DOHH2 (cell line): ENCODE measurements around the gene RNF212.

Experiments used
- CTCF ChIP-seq: fragments of 200-600 bp; sonication (generic); IDR thresholded peaks from one replicate; pipeline ENCODE4 v1.5.1; 2014; ENCODE audit warnings: antibody characterized with exemption, mild to moderate bottlenecking, low read depth, low read length; ENCODE audit not compliant: poor library complexity, severe bottlenecking
- EZH2phosphoT487 ChIP-seq: fragments of 200-600 bp; sonication (generic); IDR thresholded peaks from 2 replicates; pipeline ENCODE4 v1.6.1; 2017; ENCODE audit warnings: borderline replicate concordance, mild to moderate bottlenecking, antibody characterized with exemption, low read length, moderate library complexity, mixed read lengths

DNA sequence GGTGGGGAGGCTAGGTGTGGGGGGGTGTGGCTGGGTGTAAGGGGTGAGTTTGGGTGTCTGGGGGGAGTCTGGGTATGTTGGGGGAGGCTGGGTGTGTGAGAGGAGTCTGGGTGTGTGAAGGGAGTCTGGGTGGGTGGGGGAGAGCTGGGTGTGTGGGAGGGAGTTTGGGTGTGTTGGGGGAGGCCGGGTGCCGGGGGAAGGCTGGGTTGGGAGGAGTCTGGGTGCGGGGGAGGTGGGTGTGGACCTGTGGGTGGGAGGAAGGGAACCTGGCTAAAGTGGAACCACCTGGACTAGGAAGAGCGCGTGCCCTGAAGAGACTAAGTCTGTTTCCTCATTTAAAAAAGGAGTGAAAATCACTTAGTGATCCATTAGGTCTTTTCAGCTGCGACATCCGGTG is 40.8 kb upstream of the RNF212 start:
- TF ChIP-seq CTCF (no peak), EZH2phosphoT487 (no peak)
